Uterus (tissue), 2 donors: ENCODE measurements around the gene OR2T5.
"Not testable (repeated sequence)": the region's sequence is repeated elsewhere in the genome, so short reads cannot be mapped to it uniquely, and the experiment has no call there.

Experiments used
- CTCF ChIP-seq, 4 experiments: fragments of 200-600 bp in 2 of 4; fragments of 450-650 bp in 2 of 4; sonication (generic) in 2 of 4; IDR thresholded peaks; one replicate each; pipeline ENCODE4 v1.5.1; 2016 to 2019; ENCODE audit warnings: antibody characterized with exemption in 4 of 4, mild to moderate bottlenecking in 2 of 4, moderate library complexity in 1 of 4
- POLR2A ChIP-seq, 2 donors: fragments of 450-650 bp; IDR thresholded peaks; one replicate each; pipeline ENCODE4 v1.6.1; 2016; ENCODE audit warnings: antibody characterized with exemption in 2 of 2, mild to moderate bottlenecking in 1 of 2, moderate library complexity in 1 of 2

- not testable (repeated sequence) for TF ChIP-seq CTCF, POLR2A (IDR thresholded peaks at IDR 0.05)
Measured at GRCh38 chr1:248481686-248482579, 6.5 kb upstream of the OR2T5 start.
